ENCODE measurements around the gene S100A1. TPM values are rescaled to one million over a fixed set of nuclear protein-coding genes. Genes with fewer than 3 reads are reported as not detected.
"Not testable (repeated sequence)": the region's sequence is repeated elsewhere in the genome, so short reads cannot be mapped to it uniquely, and the experiment has no call there.

Gene S100A1
- total RNA-seq, 1 donor, result not detected

GRCh38 chr1:153633754-153634665 is 5.8 kb downstream of the S100A1 start, which contains the start of gene CHTOP:
TSS of gene CHTOP (plus strand) at chr1:153634066. CDS start at chr1:153636589, 2,523 bp downstream.
- DNase-seq (ENCODE audit: low read depth), result peak; percentile 99
- H3K4me3 ChIP-seq (ENCODE audit: low read depth, low read length), result peak within 1 kb of the TSS; percentile 100
- TF ChIP-seq CTCF (IDR thresholded peaks at IDR 0.05; ENCODE audit: insufficient read depth, low read depth, low read length), result no peak

- no peak for DNase-seq (ENCODE audit: low read depth)
- TF ChIP-seq CTCF (IDR thresholded peaks at IDR 0.05; ENCODE audit: insufficient read depth, low read depth, low read length), result no peak
- peak overlapping the region; percentile 100 for H3K4me3 ChIP-seq (ENCODE audit: low read depth, low read length)
Observed at GRCh38 chr1:153635872-153636271, 7.6 kb downstream of the S100A1 start.

GRCh38 chr1:153636312-153636711 is 8.1 kb downstream of the S100A1 start:
- TF ChIP-seq CTCF (IDR thresholded peaks at IDR 0.05; ENCODE audit: insufficient read depth, low read depth, low read length), result no peak
- DNase-seq (ENCODE audit: low read depth), result no peak
- H3K4me3 ChIP-seq (ENCODE audit: low read depth, low read length), result no peak overlapping the region

- TF ChIP-seq CTCF (IDR thresholded peaks at IDR 0.05; ENCODE audit: insufficient read depth, low read depth, low read length), result no peak
- no peak for DNase-seq (ENCODE audit: low read depth)
- H3K4me3 ChIP-seq (ENCODE audit: low read depth, low read length), result no peak overlapping the region
Observed at GRCh38 chr1:153638261-153638660, 10.0 kb downstream of the S100A1 start.

- TF ChIP-seq CTCF (IDR thresholded peaks at IDR 0.05; ENCODE audit: insufficient read depth, low read depth, low read length), result no peak
- H3K4me3 ChIP-seq (ENCODE audit: low read depth, low read length), result no peak overlapping the region
- DNase-seq (ENCODE audit: low read depth), result no peak
Observed at GRCh38 chr1:153639280-153639679, 11.0 kb downstream of the S100A1 start.

GRCh38 chr1:153640213-153640612 is 12.0 kb downstream of the S100A1 start:
- H3K4me3 ChIP-seq (ENCODE audit: low read depth, low read length); DNase-seq (ENCODE audit: low read depth): not testable (repeated sequence)

- DNase-seq (ENCODE audit: low read depth), result no peak
- no peak for TF ChIP-seq CTCF (IDR thresholded peaks at IDR 0.05; ENCODE audit: insufficient read depth, low read depth, low read length)
- H3K4me3 ChIP-seq (ENCODE audit: low read depth, low read length), result no peak overlapping the region
Observed at GRCh38 chr1:153640861-153641260, 12.6 kb downstream of the S100A1 start.

Data from fibroblast of villous mesenchyme (primary cell).